Esophagus squamous epithelium (tissue), 4 donors: ENCODE measurements around the gene SLC17A2.

ENCODE experiments used
- CTCF ChIP-seq, 6 experiments: fragments of 450-650 bp in 4 of 6; fragments of 200-600 bp in 2 of 6; sonication (generic) in 2 of 6; IDR thresholded peaks; one replicate each; pipeline ENCODE4 v1.5.1; 2016 to 2019; ENCODE audit warnings: antibody characterized with exemption in 6 of 6, mild to moderate bottlenecking in 4 of 6, moderate library complexity in 4 of 6
- POLR2A ChIP-seq, 4 donors: fragments of 450-650 bp; IDR thresholded peaks; one replicate each; pipeline ENCODE4 v1.6.1; 2017; ENCODE audit warnings: antibody characterized with exemption in 4 of 4, mild to moderate bottlenecking in 4 of 4, moderate library complexity in 3 of 4

DNA sequence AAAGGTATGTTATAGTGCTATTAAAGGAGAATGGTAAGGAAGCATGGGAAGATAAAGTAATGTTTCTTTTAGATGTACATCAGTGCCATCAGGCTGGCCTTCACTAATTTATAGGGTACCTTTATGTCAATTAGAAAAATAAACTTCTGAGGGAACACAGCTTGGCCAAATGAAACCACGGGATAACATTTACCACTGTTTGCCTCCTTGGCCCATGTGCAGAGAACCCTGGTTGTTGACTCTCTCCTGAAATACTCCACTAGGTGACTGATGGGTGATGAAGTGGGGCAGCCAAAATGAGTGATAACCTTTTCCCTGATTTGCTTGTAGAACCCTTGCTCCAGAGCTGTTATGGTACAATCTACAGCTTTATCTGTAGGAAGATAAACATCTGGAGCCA is 41.6 kb upstream of the SLC17A2 start:
- no peak for TF ChIP-seq CTCF (IDR thresholded peaks at IDR 0.05)
- no peak for TF ChIP-seq POLR2A (IDR thresholded peaks at IDR 0.05)
